Spleen (tissue), 11 donors: ENCODE measurements around the gene PRR33. TPM values are rescaled to one million over a fixed set of nuclear protein-coding genes. Genes with fewer than 3 reads are reported as not detected.

Experiments used
- DNase-seq: peaks from one replicate; pipeline ENCODE4 v3.0.0-alpha.2; 2020
- H3K27ac ChIP-seq, 8 donors: fragments of 200-600 bp; sonication (generic) in 7 of 8; 1 replicate in 4 of 8; 2 replicates in 4 of 8; pipeline versions ENCODE4 v1.5.0 to v1.8.0; 2016 to 2021; ENCODE audit warnings: inconsistent platforms in 4 of 8, mild to moderate bottlenecking in 4 of 8, moderate library complexity in 1 of 8
- H3K27me3 ChIP-seq, 7 donors: fragments of 200-600 bp; sonication (generic) in 6 of 7; replicated peaks in 1 of 7; 1 replicate in 4 of 7; 2 replicates in 3 of 7; pipeline versions ENCODE4 v1.5.0 to v1.8.0; 2016 to 2021; ENCODE audit warnings: inconsistent platforms in 3 of 7, mild to moderate bottlenecking in 1 of 7
- H3K36me3 ChIP-seq, 6 donors: fragments of 200-600 bp; sonication (generic) in 5 of 6; 1 replicate in 4 of 6; 2 replicates in 2 of 6; pipeline versions ENCODE4 v1.5.0 to v1.8.0; 2016 to 2021; ENCODE audit warnings: inconsistent platforms in 2 of 6
- H3K4me1 ChIP-seq, 6 donors: fragments of 200-600 bp; sonication (generic) in 5 of 6; 1 replicate in 3 of 6; 2 replicates in 3 of 6; pipeline versions ENCODE4 v1.5.0 to v1.8.0; 2016 to 2021; ENCODE audit warnings: inconsistent platforms in 3 of 6
- H3K4me3 ChIP-seq, 8 donors: fragments of 200-600 bp; sonication (generic) in 7 of 8; 1 replicate in 4 of 8; 2 replicates in 4 of 8; pipeline versions ENCODE4 v1.5.0 to v1.8.0; 2016 to 2021; ENCODE audit warnings: inconsistent platforms in 4 of 8, mild to moderate bottlenecking in 4 of 8, moderate library complexity in 2 of 8
- H3K9me3 ChIP-seq, 8 donors: fragments of 200-600 bp; sonication (generic) in 7 of 8; 1 replicate in 4 of 8; 2 replicates in 4 of 8; pipeline versions ENCODE4 v1.5.0 to v1.8.0; 2016 to 2021; ENCODE audit warnings: inconsistent platforms in 4 of 8
- POLR2A ChIP-seq, 3 donors: fragments of 450-650 bp; IDR thresholded peaks; one replicate each; pipeline ENCODE4 v1.5.1; 2017; ENCODE audit warnings: antibody characterized with exemption in 3 of 3, mild to moderate bottlenecking in 1 of 3
- POLR2AphosphoS5 ChIP-seq, 3 donors: sonication (generic); formaldehyde crosslinking; IDR thresholded peaks; one replicate each; pipeline ENCODE4 v1.5.1; 2017; ENCODE audit warnings: antibody characterized with exemption in 3 of 3
- WGBS, 5 donors: extraction: QIAGEN DNeasy Blood & Tissue Kit in 3 of 5; methylation state at CpG; one replicate each; pipeline versions ENCODE4 v1.1.5 to v1.1.7; 2013 to 2018; 5-methylcytosine and 5-hydroxymethylcytosine counted together
- intact Hi-C: fragments of 100-400 bp; cut with DNase I; formaldehyde crosslinking; loops from one replicate; pipeline ENCODE4 v1.15.0; 2023; ENCODE audit warnings: low total_unique reads
- polyA plus RNA-seq, 3 donors: library from polyadenylated mRNA; stranded (reverse); fragments of 200-250 nt; gene quantifications; one replicate each; pipeline ENCODE4 v1.2.1, GENCODE V29; 2013
- total RNA-seq, 7 donors: library from RNA; depleted of rRNA in 3 of 7; stranded (reverse); fragments of >200 nt in 3 of 7; fragmentation: NEBNext Ultra II Directional in 4 of 7; extraction: Animal tissue kit (Norgen Biotek cat#: 25700) in 4 of 7; gene quantifications; one replicate each; pipeline versions ENCODE4 v1.1.0 to v1.2.1, GENCODE V29; 2016 to 2021
- TF ChIP-seq, protein P1 (sequence below), 11 experiments: fragments of 200-600 bp in 7 of 11; fragments of 450-650 bp in 4 of 11; sonication (generic) in 4 of 11; IDR thresholded peaks in 8 of 11; conservative IDR thresholded peaks in 3 of 11; 1 replicate in 7 of 11; 2 replicates in 4 of 11; pipeline versions ENCODE4 v1.4.0 to v1.8.0; 2016 to 2021; ENCODE audit warnings: antibody characterized with exemption in 11 of 11, inconsistent platforms in 4 of 11, mild to moderate bottlenecking in 1 of 11
- donor health status: healthy with polysubstance abuse.
- donor health status: DM: no; HTN: no; CAD: no; lungs with moderate emphysema.
- donor health status: DM: no; HTN: no; CAD: no.
- donor health status: Bipolar disorder and iron deficiency.
- donor health status: healthy.
- donor health status: DM: no; HTN: no; CAD: no.
- donor health status: DM: yes; HTN: yes; CAD: no.

The PRR33 gene
- total and polyA plus RNA-seq, 10 donors, result 0.03 to 0.64 (median 0.20) TPM; not detected in 7

DNA sequence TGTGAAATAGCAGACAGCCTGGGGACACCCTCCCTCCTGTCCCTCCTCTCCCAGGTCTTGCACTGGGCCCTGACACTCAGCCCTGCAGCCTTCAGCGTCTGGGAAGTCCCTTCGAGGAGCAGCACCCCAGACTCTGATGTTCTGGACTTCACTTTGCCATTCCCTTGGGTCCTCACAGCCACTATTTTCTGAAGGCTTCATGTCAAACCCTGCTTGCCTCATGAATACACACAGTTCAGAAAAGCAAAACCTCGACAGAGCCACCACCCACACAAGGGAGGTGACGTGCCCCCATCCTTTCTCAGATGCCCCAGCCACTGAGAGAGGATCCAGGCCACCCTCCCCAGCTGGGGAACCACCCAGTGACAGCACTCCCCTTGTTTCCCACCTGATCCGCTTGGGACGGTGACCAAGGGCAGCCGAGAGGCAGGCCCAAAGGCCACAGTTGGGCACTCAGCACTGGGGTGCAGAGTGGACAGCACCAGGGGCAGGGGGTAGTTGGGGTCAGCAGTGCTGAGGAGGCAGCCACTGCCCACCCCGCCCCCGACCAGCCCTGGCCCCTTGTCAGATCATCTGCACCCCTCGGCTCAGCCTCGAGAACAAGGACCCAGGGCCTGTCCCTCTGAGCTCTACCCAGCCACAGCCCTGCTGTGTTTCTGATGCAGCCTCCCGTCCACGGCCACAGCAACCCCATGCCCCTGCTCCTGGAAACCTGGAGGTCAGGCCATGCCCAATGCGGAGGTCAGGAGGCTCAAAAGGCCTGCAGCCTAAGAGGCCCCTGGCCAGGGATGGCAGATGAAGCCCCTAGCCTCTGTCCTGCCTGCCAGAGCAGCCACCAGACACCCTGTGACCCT is 24.7 kb upstream of the PRR33 start:
- peak; percentile 82 for DNase-seq
- no peak overlapping the region for H3K4me3 ChIP-seq
- H3K27me3 ChIP-seq, result peaks cover 0 to 6% (median 0%) of the 10 kb centered on the region in 7 donors
- H3K36me3 ChIP-seq, result no peaks in the 10 kb centered on the region
- WGBS, 5 donors, result 70 to 89% (median 75%) methylated on average over 10 to 14 of the region's 14 CpGs
- H3K4me1 ChIP-seq, result peaks cover 0 to 26% (median 2%) of the 10 kb centered on the region in 6 donors
- TF ChIP-seq POLR2A (IDR thresholded peaks at IDR 0.05), result no peak
- TF ChIP-seq POLR2AphosphoS5 (IDR thresholded peaks at IDR 0.05), result peak; percentile 51 to 80 (median 72)
- H3K9me3 ChIP-seq, result no peaks in the 10 kb centered on the region
- intact Hi-C loops, result loop anchor here (1.0 to 5.0 kb wide), 2 partner anchors 23 to 34 kb away; no protein-coding TSS in a partner anchor
- H3K27ac ChIP-seq, result peak overlapping the region in 3 of 8 donors; percentile 10 to 46 (median 30)

DNA sequence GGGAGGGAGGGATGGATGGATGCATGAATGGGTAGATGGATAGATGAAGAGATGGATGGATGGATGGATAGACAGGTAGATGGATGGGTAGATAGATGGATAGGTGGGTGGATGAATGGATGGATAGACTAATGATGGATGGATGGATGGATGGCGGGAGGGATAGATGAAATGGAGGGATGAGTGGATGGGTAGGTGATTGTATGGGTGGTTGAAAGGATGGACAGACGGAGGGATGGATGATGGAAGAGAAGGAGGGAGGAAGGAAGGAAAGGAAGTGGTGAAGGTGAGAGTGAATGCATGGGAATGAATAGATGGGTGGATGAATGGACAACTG is 24.1 kb upstream of the PRR33 start:
- Histone ChIP-seq H3K27ac (peak overlapping the region in 1 of 8 donors; percentile 46), H3K27me3 (peaks cover 0 to under 1% (median 0%) of the 10 kb centered on the region in 7 donors), H3K36me3 (no peaks in the 10 kb centered on the region), H3K4me1 (peaks cover 0 to 26% (median 2%) of the 10 kb centered on the region in 6 donors), H3K4me3 (no peak overlapping the region), H3K9me3 (no peaks in the 10 kb centered on the region)
- DNase-seq, result no peak
- TF ChIP-seq, protein P1, sequence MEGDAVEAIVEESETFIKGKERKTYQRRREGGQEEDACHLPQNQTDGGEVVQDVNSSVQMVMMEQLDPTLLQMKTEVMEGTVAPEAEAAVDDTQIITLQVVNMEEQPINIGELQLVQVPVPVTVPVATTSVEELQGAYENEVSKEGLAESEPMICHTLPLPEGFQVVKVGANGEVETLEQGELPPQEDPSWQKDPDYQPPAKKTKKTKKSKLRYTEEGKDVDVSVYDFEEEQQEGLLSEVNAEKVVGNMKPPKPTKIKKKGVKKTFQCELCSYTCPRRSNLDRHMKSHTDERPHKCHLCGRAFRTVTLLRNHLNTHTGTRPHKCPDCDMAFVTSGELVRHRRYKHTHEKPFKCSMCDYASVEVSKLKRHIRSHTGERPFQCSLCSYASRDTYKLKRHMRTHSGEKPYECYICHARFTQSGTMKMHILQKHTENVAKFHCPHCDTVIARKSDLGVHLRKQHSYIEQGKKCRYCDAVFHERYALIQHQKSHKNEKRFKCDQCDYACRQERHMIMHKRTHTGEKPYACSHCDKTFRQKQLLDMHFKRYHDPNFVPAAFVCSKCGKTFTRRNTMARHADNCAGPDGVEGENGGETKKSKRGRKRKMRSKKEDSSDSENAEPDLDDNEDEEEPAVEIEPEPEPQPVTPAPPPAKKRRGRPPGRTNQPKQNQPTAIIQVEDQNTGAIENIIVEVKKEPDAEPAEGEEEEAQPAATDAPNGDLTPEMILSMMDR (IDR thresholded peaks at IDR 0.05 in 8 of 11, conservative IDR thresholded peaks at IDR 0.05 in 3 of 11), result no peak
- TF ChIP-seq POLR2A (IDR thresholded peaks at IDR 0.05) (no peak), POLR2AphosphoS5 (IDR thresholded peaks at IDR 0.05) (no peak)
- intact Hi-C loops, result loop anchor here (1.0 to 5.0 kb wide), 2 partner anchors 22 to 33 kb away; no protein-coding TSS in a partner anchor
- WGBS, 5 donors, result 76 to 91% (median 86%) methylated on average over 2 of the region's 2 CpGs

DNA sequence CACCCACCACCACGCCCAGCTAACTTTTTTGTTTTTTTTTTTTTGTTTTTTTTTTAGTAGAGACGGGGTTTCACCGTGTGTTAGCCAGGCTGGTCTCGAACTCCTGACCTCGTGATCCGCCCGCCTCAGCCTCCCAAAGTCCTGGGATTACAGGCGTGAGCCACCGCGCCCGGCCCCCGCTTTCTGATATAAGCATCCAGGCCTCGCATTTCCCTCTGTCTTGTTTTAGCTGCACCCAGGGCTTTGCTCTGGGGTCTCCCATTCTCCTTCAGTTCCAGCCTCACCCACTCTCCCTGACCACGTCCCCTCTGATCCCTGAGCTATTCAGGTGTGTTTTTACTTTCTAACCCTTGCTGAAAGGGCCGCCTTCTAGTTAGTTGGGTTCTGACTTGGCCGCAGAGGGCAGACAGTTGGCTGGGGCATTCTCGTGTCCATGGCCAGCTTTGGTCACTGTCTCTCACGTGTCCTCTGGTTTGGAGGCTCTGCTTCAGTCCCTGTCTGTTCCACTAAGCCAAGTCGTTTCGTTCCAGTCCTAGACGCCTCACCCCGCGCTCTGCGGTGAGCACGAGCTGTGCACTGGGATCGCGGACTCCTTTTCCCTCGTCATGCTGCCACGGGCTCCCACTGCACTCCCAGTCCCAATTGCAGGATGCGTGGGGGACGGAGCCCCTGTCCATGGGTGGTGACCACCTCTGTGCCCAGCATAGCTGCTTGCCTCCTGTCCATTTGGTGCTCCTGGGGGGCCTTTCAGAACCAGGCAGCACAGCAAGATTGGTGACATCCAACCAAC is 21.8 kb upstream of the PRR33 start:
- intact Hi-C loops, result no loop called here
- Histone ChIP-seq H3K36me3 (no peaks in the 10 kb centered on the region), H3K27me3 (no peaks in the 10 kb centered on the region), H3K9me3 (no peaks in the 10 kb centered on the region), H3K27ac (no peak overlapping the region), H3K4me1 (peaks cover 0 to 34% (median 2%) of the 10 kb centered on the region in 6 donors), H3K4me3 (no peak overlapping the region)
- TF ChIP-seq, protein P1 (IDR thresholded peaks at IDR 0.05 in 8 of 11, conservative IDR thresholded peaks at IDR 0.05 in 3 of 11), result no peak
- TF ChIP-seq POLR2A (IDR thresholded peaks at IDR 0.05) (no peak), POLR2AphosphoS5 (IDR thresholded peaks at IDR 0.05) (no peak)
- 92 to 96% (median 92%) methylated on average over 29 to 31 of the region's 31 CpGs for WGBS, 5 donors
- DNase-seq, result no peak

DNA sequence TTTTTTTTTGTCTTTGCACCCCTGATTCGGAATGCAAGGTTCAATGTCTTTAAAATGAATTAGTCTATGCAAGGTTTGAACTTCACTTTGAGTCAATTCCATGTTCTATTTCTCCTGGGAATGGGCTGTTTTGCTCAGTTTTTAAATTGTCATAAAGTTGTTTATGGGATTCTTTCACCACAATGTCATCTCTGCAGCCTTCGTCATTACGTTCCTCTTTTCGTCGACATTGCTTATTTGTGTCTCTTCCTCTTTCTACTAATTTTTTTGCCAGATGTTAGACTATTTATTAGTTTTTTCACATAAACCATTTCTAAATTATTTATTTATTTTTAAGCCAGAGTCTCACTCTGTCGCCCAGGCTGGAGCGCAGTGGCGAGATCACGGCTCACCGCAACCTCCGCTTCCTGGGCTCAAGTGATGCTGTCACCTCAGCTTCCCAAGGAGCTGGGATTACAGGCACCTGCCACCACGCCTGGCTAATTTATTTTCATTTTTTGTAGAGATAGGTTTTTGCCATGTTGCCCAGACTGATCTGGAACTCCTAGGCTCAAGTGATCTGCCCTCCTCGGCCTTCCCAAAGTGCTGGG is 20.7 kb upstream of the PRR33 start:
- intact Hi-C loops, result no loop called here
- H3K36me3 ChIP-seq, result no peaks in the 10 kb centered on the region
- H3K4me1 ChIP-seq, result peaks cover 0 to 28% (median 0%) of the 10 kb centered on the region in 6 donors
- WGBS, 5 donors, result 62 to 73% (median 66%) methylated on average over 13 of the region's 13 CpGs
- H3K9me3 ChIP-seq, result no peaks in the 10 kb centered on the region
- no peaks in the 10 kb centered on the region for H3K27me3 ChIP-seq
- no peak for TF ChIP-seq POLR2AphosphoS5 (IDR thresholded peaks at IDR 0.05)
- TF ChIP-seq POLR2A (IDR thresholded peaks at IDR 0.05), result no peak
- TF ChIP-seq, protein P1 (IDR thresholded peaks at IDR 0.05 in 8 of 11, conservative IDR thresholded peaks at IDR 0.05 in 3 of 11), result no peak
- no peak for DNase-seq
- no peak overlapping the region for H3K4me3 ChIP-seq
- no peak overlapping the region for H3K27ac ChIP-seq
